ENCODE results near the gene B4GALT3. TPM values are rescaled to one million over a fixed set of nuclear protein-coding genes. Genes with fewer than 3 reads are reported as not detected.

The B4GALT3 gene
- total and polyA plus RNA-seq, 9 of the 15 experiments (the other 6 are each of a cell fraction or from before 2014, with no cell fraction given) = 31.2 to 103 (median 46.1) TPM

GRCh38 chr1:161177112-161177935, at the start of gene B4GALT3 (continued):
- TF ChIP-seq AFF4 (CRISPR knock-in tag; IDR thresholded peaks at IDR 0.05) (peak; percentile 63), HNRNPH1 (optimal IDR thresholded peaks at IDR 0.05; ENCODE audit: low read depth, low read length) (no peak), VEZF1 (CRISPR knock-in tag; IDR thresholded peaks at IDR 0.05) (peak; percentile 60), SREBF2 (CRISPR knock-in tag; IDR thresholded peaks at IDR 0.05) (0 out of 2 replicates have a peak, but pooled peaks have one; percentile 75), HMBOX1 (IDR thresholded peaks at IDR 0.05) (peak; percentile 90), ZNF232 (CRISPR knock-in tag; IDR thresholded peaks at IDR 0.05) (no peak), RBBP5 (IDR thresholded peaks at IDR 0.05; ENCODE audit: borderline replicate concordance, insufficient read depth, low read length, poor library complexity, severe bottlenecking) (peak; percentile 47), CREB3L1 (IDR thresholded peaks at IDR 0.05; ENCODE audit: borderline replicate concordance, low read depth) (peak; percentile 59), ZNF146 (CRISPR knock-in tag; IDR thresholded peaks at IDR 0.05; ENCODE audit: unreplicated experiment) (no peak), CBX1 (IDR thresholded peaks at IDR 0.05; ENCODE audit: low read depth) (peak; percentile 89), NCOA2 (IDR thresholded peaks at IDR 0.05; ENCODE audit: partially characterized antibody in 2 of 2) (no peak), CSDE1 (IDR thresholded peaks at IDR 0.05) (peak in 1 of 2 experiments; percentile 83; a peak in 2 of 4 replicates), ZSCAN32 (CRISPR knock-in tag; IDR thresholded peaks at IDR 0.05) (no peak), EWSR1 (IDR thresholded peaks at IDR 0.05; ENCODE audit: borderline replicate concordance, low read depth, partially characterized antibody) (no peak), TAF7 (tag; IDR thresholded peaks at IDR 0.05) (peak; percentile 92), ZNF644 (tag; IDR thresholded peaks at IDR 0.05; ENCODE audit: low read depth) (peak; percentile 13; the same call in 1 of the 2 replicates), RBM39 (optimal IDR thresholded peaks at IDR 0.05; ENCODE audit: low read depth, low read length) (peak; percentile 19), ZBTB1 (CRISPR knock-in tag; IDR thresholded peaks at IDR 0.05; ENCODE audit: borderline replicate concordance, low read depth) (peak; percentile 48; the same call in 1 of the 2 replicates), KAT2B (IDR thresholded peaks at IDR 0.05; ENCODE audit: low read depth, low read length) (no peak)

Measured in K562 (cell line).